RPMI8226 (cell line): ENCODE measurements around the gene ACHE.
A peak's percentile ranks its signal among the peaks of the same experiment; 100 is the strongest.
"Not testable (repeated sequence)": the region's sequence is repeated elsewhere in the genome, so short reads cannot be mapped to it uniquely, and the experiment has no call there.

Experiments
- DNase-seq: peaks from one replicate; pipeline ENCODE4 v3.0.0-alpha.2; 2015

ACHE gene

GRCh38 chr7:100860702-100861615, 34.7 kb downstream of the ACHE start:
- DNase-seq: no peak

DNA sequence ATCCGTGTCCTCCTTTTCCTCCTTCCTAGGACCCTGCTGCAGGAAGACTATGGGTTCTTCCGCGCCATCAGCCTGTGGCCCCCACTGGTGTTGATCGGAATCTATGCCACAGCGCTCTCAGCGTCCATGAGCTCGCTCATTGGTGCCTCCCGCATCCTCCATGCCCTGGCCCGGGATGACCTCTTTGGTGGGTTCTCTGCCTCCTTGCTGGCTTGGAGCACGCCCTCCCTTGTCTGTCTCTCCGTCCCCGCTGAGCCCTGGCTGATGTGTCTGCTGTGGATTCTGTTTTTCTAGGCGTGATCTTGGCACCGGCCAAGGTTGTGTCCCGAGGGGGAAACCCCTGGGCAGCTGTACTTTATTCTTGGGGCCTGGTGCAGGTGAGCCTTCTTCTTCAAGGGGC, 35.8 kb downstream of the ACHE start:
- no peak for DNase-seq

DNA sequence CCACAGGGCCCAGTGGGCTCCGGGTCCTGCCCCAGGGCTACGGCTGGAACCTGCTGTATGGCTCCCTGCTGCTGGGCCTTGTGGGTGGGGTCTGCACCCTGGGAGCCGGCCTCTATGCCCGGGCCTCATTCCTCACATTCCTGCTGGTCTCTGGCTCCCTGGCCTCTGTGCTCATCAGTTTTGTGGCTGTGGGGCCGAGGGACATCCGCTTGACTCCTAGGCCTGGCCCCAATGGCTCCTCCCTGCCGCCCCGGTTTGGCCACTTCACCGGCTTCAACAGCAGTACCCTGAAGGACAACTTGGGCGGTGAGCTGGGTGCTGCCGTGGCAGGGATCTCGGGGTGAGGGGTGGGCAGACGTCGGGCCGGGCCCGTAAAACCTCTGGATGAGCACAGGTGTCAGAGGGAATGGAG, 38.8 kb downstream of the ACHE start:
- no peak for DNase-seq

DNA sequence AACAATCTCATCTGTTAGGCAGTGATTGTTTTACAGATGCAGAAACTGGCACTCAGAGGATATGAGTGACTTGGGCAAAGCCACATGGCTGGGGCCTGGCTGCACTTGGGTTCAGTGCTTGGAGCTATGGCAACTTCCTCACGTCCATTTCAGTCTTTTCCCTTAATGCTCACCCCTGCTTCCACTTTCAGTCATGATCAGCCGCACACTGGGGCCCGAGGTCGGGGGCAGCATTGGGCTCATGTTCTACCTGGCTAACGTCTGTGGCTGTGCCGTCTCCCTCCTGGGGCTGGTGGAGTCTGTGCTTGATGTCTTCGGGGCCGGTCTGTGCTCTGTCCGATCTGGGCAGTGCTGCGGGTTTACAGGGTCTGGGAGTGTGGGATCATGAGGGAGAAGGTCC, 40.2 kb downstream of the ACHE start:
- no peak for DNase-seq

DNA sequence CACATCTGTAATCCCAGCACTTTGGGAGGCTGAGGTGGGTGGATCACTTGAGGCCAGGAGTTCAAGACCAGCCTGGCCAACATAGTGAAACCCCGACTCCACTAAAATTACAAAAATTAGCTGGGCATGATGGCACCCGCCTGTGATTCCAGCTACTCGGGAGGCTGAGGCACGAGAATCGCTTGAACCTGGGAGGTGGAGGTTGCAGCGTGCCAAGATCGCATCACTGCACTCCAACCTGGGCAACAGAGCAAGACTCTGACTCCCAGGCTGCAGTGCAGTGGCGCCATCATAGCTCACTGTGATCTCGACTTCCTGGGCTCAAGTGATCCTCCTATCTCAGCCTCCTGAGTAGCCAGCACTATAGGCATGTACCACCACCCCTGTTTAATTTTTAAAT, 40.8 kb downstream of the ACHE start:
- not testable (repeated sequence) for DNase-seq

DNA sequence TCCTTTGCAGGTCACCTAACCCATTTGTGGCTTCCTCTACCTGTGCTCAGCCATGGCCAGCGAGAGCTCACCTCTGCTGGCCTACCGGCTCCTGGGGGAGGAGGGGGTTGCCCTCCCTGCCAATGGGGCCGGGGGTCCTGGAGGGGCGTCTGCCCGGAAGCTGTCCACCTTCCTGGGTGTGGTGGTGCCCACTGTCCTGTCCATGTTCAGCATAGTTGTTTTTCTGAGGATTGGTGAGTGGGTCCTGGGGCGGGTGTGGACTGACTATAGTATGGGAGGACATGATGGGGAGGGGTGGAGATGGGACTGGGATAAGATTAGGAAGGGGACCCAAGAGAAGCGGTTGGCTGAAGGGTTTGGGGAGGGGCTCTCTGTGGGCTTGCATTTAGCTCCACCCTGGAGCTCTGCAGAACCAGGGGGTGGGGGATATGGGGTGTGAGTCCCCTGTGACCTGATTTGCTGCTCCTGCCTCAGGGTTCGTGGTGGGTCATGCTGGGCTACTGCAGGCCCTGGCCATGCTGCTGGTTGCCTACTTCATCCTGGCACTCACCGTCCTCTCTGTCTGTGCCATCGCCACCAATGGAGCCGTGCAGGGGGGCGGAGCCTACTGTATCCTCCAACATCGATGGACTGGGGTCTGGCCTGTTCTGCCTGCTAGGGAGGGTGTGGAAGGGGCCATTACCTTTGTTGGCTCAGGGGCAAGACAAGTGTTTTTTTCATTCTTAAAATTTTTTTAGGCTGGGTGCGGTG, 41.4 kb downstream of the ACHE start:
- DNase-seq: no peak

- peak; percentile 95 for DNase-seq
These were observed 43.4 kb downstream of the ACHE start, which contains the start of gene SLC12A9 for GRCh38 chr7:100852048-100852872. SLC12A9 (plus strand) TSS chr7:100852713; CDS start chr7:100854198, 1,485 bp downstream.

- DNase-seq: no peak
These were observed 48.3 kb downstream of the ACHE start for GRCh38 chr7:100847360-100847759.

DNA sequence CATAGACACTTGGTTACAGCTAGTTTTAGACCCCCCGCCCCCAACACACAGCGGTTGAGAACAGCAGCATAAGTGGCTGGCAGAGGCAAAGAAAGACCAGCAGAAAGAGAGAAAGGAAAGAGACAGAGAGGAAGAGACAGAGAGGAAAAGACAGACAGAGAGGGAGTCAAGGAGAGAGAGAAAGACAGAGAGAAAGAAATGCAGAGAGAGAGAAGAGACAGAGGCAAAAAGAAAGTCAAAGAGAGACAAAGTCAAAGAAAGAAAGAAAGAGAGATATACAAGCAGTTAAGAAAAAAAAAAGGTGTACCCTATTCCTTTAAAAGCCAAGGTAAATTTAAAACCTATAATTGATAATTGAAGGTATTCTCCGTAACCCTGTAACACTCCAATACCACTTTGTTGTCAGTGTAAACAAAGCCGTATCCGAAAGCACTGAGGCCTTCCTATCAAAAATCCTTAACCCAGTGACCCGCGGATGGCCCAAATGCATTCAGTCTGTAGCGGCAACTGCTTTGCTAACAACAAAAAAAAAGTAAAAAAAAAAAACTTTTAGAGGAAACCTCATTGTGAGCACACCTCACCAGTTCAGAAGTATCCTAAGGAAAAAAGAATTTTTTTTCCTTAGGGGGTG, 55.1 kb downstream of the ACHE start:
- DNase-seq: no peak
